ENCODE data around the gene GGA2.

GGA2 gene, protein sequence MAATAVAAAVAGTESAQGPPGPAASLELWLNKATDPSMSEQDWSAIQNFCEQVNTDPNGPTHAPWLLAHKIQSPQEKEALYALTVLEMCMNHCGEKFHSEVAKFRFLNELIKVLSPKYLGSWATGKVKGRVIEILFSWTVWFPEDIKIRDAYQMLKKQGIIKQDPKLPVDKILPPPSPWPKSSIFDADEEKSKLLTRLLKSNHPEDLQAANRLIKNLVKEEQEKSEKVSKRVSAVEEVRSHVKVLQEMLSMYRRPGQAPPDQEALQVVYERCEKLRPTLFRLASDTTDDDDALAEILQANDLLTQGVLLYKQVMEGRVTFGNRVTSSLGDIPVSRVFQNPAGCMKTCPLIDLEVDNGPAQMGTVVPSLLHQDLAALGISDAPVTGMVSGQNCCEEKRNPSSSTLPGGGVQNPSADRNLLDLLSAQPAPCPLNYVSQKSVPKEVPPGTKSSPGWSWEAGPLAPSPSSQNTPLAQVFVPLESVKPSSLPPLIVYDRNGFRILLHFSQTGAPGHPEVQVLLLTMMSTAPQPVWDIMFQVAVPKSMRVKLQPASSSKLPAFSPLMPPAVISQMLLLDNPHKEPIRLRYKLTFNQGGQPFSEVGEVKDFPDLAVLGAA

DNA sequence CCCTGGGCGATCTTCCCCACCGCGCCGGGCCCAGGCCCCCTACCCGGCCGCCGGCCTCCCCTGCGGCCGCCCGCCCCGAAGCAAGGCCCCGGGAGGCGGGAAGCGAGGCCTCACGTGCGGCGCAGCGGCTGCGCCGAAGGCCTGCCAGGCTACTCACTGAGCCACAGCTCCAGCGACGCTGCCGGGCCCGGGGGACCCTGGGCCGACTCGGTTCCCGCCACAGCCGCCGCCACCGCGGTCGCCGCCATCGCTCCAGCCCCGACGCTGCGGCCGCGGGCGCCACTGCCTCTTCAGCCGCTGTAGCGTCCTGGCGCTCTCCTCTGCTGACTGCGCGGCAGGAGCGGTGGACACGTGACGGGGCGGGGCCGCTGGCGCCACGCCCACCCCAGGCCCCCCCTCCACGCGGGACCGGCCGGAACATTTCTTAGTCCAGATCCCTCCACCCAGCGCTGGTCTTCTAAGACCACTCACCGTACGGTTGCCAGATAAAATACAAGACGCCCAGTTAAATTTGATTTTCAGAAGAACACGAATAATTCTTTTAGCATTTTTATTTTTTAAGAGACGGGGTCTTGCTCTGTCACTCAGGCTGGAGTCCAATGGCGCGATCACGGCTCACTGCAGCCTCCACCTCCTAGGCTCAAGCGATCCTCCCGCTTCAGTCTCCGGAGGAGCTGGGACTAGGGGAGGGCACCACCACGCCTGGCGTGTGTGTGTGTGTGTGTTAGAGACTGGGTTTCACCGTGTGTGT is at the start of gene GGA2:
Gene GGA2 (minus strand): TSS at position 331 of the 751 bp plus-strand sequence. CDS start 83 bp downstream, at position 248.
- peak; percentile 93 for DNase-seq (ENCODE audit: low spot score)
- no peak for TF ChIP-seq CTCF (IDR thresholded peaks at IDR 0.05)
- Histone ChIP-seq H3K27ac (peak within 1 kb of the TSS; percentile 84 to 88), H3K4me3 (peak within 1 kb of the TSS; percentile 92)

GRCh38 chr16:23557779-23558702 is 47.7 kb upstream of the GGA2 start:
- Histone ChIP-seq H3K27ac (peak overlapping the region; percentile 91 to 93), H3K4me3 (peak overlapping the region; percentile 81)
- peak; percentile 75 for DNase-seq (ENCODE audit: low spot score)
- TF ChIP-seq CTCF (IDR thresholded peaks at IDR 0.05), result no peak

- H3K4me3 ChIP-seq, result peak within 1 kb of the TSS; percentile 81
These were observed 46.8 kb upstream of the GGA2 start, which contains the start of the genes EARS2 and UBFD1 for GRCh38 chr16:23556881-23557778. Gene EARS2, minus strand, starts transcription at chr16:23557350. Its CDS starts 7 bp downstream, at chr16:23557343. Gene UBFD1, plus strand, starts transcription at chr16:23557727. Its CDS starts 16 bp downstream, at chr16:23557743.

DNA sequence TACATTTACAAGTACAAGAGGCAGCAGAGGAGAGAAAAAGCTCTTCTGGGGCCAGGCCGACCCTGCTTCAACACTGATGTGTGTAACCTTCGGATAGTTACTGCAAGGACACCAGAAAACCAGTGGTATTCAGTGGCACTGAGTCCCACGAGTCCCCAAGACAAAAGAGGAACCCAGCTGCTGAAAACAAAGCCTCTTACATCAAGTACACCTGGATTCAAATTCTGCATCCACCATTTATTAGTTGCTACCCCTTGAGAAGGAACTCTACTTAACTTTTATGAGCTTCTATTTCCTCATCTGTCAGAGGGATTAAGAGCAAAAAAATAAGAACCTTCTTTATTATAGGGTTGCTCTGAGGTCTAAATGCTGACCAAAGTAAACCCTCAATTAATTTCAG is 44.2 kb upstream of the GGA2 start:
- Histone ChIP-seq H3K27ac (no peak overlapping the region), H3K4me3 (no peak overlapping the region)
- DNase-seq (ENCODE audit: low spot score), result no peak
- TF ChIP-seq CTCF (IDR thresholded peaks at IDR 0.05), result no peak

More at GRCh38 chr16:23556881-23557778, 46.8 kb upstream of the GGA2 start, which contains the start of the genes EARS2 and UBFD1:
- peak; percentile 99 for DNase-seq (ENCODE audit: low spot score)
- peak within 1 kb of the TSS; percentile 91 to 93 for H3K27ac ChIP-seq
- peak; percentile 82 for TF ChIP-seq CTCF (IDR thresholded peaks at IDR 0.05)

GRCh38 chr16:23552161-23552560 is 41.9 kb upstream of the GGA2 start:
- no peak overlapping the region for H3K27ac ChIP-seq
- no peak for TF ChIP-seq CTCF (IDR thresholded peaks at IDR 0.05)
- DNase-seq (ENCODE audit: low spot score), result no peak
- H3K4me3 ChIP-seq, result no peak overlapping the region
